ENCODE measurements around the gene F2R. TPM values are rescaled to one million over a fixed set of nuclear protein-coding genes. Genes with fewer than 3 reads are reported as not detected.

The F2R gene
- total and polyA plus RNA-seq, 2 of the 8 experiments (the other 6 are each of a cell fraction or from before 2014, with no cell fraction given) = 23.8 to 29.1 TPM

GRCh38 chr5:76775921-76776320 lies 60.0 kb downstream of the F2R start:
- Histone ChIP-seq H3K9me3 (ENCODE audit: insufficient read depth in 2 of 2, low read depth in 1 of 2, low read length in 1 of 2) (no peaks in the 10 kb centered on the region), H3K56ac (replicated peaks; ENCODE audit: insufficient read length, low read depth, low read length) (no peak overlapping the region), H2AFZ (ENCODE audit: low read length) (no peak overlapping the region), H3K23me2 (ENCODE audit: low read depth, low read length) (no peaks in the 10 kb centered on the region; the same call in 1 of the 2 replicates), H2BK120ac (replicated peaks; ENCODE audit: low read depth, low read length) (no peak overlapping the region), H4K8ac (ENCODE audit: extremely low read depth, insufficient read depth, low read length) (no peak overlapping the region), H3K36me3 (ENCODE audit: control insufficient read depth in 2 of 4, insufficient read depth in 4 of 4, low read length in 3 of 4) (no peaks in the 10 kb centered on the region), H4K5ac (ENCODE audit: insufficient read length, low read depth, low read length) (no peak overlapping the region), H2BK15ac (ENCODE audit: low read length) (no peak overlapping the region), H3K27ac (ENCODE audit: low read depth, low read length) (no peak overlapping the region), H2BK5ac (ENCODE audit: low read depth, low read length) (no peak overlapping the region), H3K9ac (replicated peaks in 1 of 4; ENCODE audit: extremely low read depth in 1 of 4, low read depth in 3 of 4, low read length in 3 of 4) (no peak overlapping the region), H3K18ac (ENCODE audit: extremely low read depth, low read length) (no peak overlapping the region), H3K14ac (ENCODE audit: insufficient read length) (no peak overlapping the region), H3K79me1 (ENCODE audit: low read depth, low read length) (no peaks in the 10 kb centered on the region), H2BK20ac (ENCODE audit: low read length) (no peak overlapping the region; the same call in 1 of the 2 replicates), H3K23ac (ENCODE audit: insufficient read length) (no peak overlapping the region), H3K27me3 (replicated peaks in 1 of 4; ENCODE audit: control insufficient read depth in 3 of 4, extremely low read depth in 1 of 4, insufficient read depth in 3 of 4, low read length in 3 of 4) (no peaks in the 10 kb centered on the region), H3K79me2 (ENCODE audit: control insufficient read depth in 1 of 2, insufficient read depth in 2 of 2, low read length in 2 of 2) (no peaks in the 10 kb centered on the region), H4K91ac (replicated peaks; ENCODE audit: insufficient read length, low read length) (no peak overlapping the region), H2BK12ac (ENCODE audit: low read depth, low read length) (no peak overlapping the region), H3K4me1 (replicated peaks in 1 of 4; ENCODE audit: control insufficient read depth in 3 of 4, insufficient read depth in 4 of 4, low read length in 3 of 4) (peaks cover 1 to 8% (median 2%) of the 10 kb centered on the region in 4 experiments; a peak in 4 of 7 replicates), H4K20me1 (replicated peaks in 1 of 2; ENCODE audit: control insufficient read depth in 1 of 2, insufficient read depth in 2 of 2, low read length in 2 of 2) (no peaks in the 10 kb centered on the region), H3K4ac (replicated peaks; ENCODE audit: insufficient read length, low read depth, low read length) (no peak overlapping the region), H3K4me2 (ENCODE audit: insufficient read depth in 1 of 2, low read depth in 2 of 2, low read length in 2 of 2) (no peak overlapping the region), H3K4me3 (ENCODE audit: extremely low read depth in 1 of 4, insufficient read depth in 2 of 4, low read depth in 3 of 4, low read length in 4 of 4) (no peak overlapping the region), H2AK5ac (ENCODE audit: low read depth, low read length) (no peak overlapping the region)
- DNase-seq (ENCODE audit: low read depth in 1 of 2, low spot score in 2 of 2) = no peak
- FAIRE-seq = no peak
- 82% methylated on average over 5 of the region's 5 CpGs; no CpG with 5 or more reads in 1 of the 2 experiments for WGBS, 2 experiments (ENCODE audit: extremely low coverage in 1 of 2, insufficient coverage in 1 of 2, insufficient read length in 1 of 2, insufficient replicate concordance in 2 of 2, low coverage in 1 of 2, low lambda C conversion rate in 2 of 2, missing lambda C conversion rate in 1 of 2)
- POLR2A ChIA-PET (ENCODE audit: partially characterized antibody) = interaction anchor here (3.3 kb wide), 1 partner anchor 32 kb away, joined by 10 read pairs; no protein-coding TSS in a partner anchor
- CTCF ChIA-PET (ENCODE audit: partially characterized antibody) = interaction anchor here (1.0 to 3.3 kb wide), 5 partner anchors 10 to 53 kb away, joined by 3 to 21 read pairs (median 13); no protein-coding TSS in a partner anchor
- TF ChIP-seq KDM5A (IDR thresholded peaks at IDR 0.05; ENCODE audit: low read length) (no peak), ASH2L (IDR thresholded peaks at IDR 0.05; ENCODE audit: low read length) (no peak), CEBPB (IDR thresholded peaks at IDR 0.05; ENCODE audit: low read depth, low read length) (no peak), BRCA1 (IDR thresholded peaks at IDR 0.05; ENCODE audit: low read depth, low read length) (no peak), SP4 (IDR thresholded peaks at IDR 0.05; ENCODE audit: low read length) (no peak), RXRA (IDR thresholded peaks at IDR 0.05; ENCODE audit: insufficient read depth, low read depth, low read length) (no peak), CTBP2 (IDR thresholded peaks at IDR 0.05; ENCODE audit: borderline replicate concordance, insufficient read depth, insufficient read length, low read length) (no peak), SP1 (IDR thresholded peaks at IDR 0.05; ENCODE audit: low read depth, low read length) (no peak), SP2 (IDR thresholded peaks at IDR 0.05; ENCODE audit: low read length) (no peak), TEAD4 (IDR thresholded peaks at IDR 0.05; ENCODE audit: low read depth, low read length) (no peak), BCL11A (IDR thresholded peaks at IDR 0.05; ENCODE audit: low read depth in 2 of 2, low read length in 2 of 2) (no peak), POU5F1 (IDR thresholded peaks at IDR 0.05; ENCODE audit: low read depth, low read length) (no peak)
- TF ChIP-seq, protein P1, sequence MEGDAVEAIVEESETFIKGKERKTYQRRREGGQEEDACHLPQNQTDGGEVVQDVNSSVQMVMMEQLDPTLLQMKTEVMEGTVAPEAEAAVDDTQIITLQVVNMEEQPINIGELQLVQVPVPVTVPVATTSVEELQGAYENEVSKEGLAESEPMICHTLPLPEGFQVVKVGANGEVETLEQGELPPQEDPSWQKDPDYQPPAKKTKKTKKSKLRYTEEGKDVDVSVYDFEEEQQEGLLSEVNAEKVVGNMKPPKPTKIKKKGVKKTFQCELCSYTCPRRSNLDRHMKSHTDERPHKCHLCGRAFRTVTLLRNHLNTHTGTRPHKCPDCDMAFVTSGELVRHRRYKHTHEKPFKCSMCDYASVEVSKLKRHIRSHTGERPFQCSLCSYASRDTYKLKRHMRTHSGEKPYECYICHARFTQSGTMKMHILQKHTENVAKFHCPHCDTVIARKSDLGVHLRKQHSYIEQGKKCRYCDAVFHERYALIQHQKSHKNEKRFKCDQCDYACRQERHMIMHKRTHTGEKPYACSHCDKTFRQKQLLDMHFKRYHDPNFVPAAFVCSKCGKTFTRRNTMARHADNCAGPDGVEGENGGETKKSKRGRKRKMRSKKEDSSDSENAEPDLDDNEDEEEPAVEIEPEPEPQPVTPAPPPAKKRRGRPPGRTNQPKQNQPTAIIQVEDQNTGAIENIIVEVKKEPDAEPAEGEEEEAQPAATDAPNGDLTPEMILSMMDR (IDR thresholded peaks at IDR 0.05; ENCODE audit: control extremely low read depth in 1 of 3, insufficient read depth in 1 of 3, low read depth in 1 of 3, low read length in 3 of 3) = no peak

Measured in H1 (cell line).